WTC11 (cell line): ENCODE results near the gene ZNF385A. TPM values are rescaled to one million over a fixed set of nuclear protein-coding genes. Genes with fewer than 3 reads are reported as not detected.

Experiments
- ATAC-seq: fragments of 200-7000 bp; cut with Tn5 transposase; 2 replicates; pipeline ENCODE4 v1.10.0; 2021; ENCODE audit warnings: mild to moderate bottlenecking, moderate library complexity
- CTCF ChIA-PET: fragments of 300-600 bp; sonication (Branson Sonifier 250); formaldehyde crosslinking; loops from one replicate; lab custom pipeline; 2021; ENCODE audit warnings: antibody characterized with exemption; lab: Charles Lee
- POLR2A ChIA-PET: fragments of 350-600 bp; sonication (Branson Sonifier 250); formaldehyde crosslinking; loops from one replicate; lab custom pipeline; 2021; ENCODE audit warnings: antibody characterized with exemption; lab: Charles Lee
- DNase-seq: peaks from one replicate; pipeline ENCODE4 v3.0.0; 2021; ENCODE audit warnings: low spot score
- H3K27ac Mint-ChIP-seq: 2 replicates; pipeline ENCODE4 v1.8.0; 2021; ENCODE audit warnings: mixed read lengths
- H3K27me3 Mint-ChIP-seq: 2 replicates; pipeline ENCODE4 v1.8.0; 2021; ENCODE audit warnings: low read depth, mild to moderate bottlenecking, moderate library complexity, mixed read lengths
- H3K36me3 Mint-ChIP-seq: 2 replicates; pipeline ENCODE4 v1.8.0; 2021; ENCODE audit warnings: mixed read lengths
- H3K4me1 Mint-ChIP-seq: 2 replicates; pipeline ENCODE4 v1.8.0; 2022; ENCODE audit warnings: mixed read lengths
- H3K4me3 Mint-ChIP-seq: 2 replicates; pipeline ENCODE4 v1.8.0; 2021; ENCODE audit warnings: mild to moderate bottlenecking, moderate library complexity, mixed read lengths
- H3K9me3 Mint-ChIP-seq: 2 replicates; pipeline ENCODE4 v1.8.0; 2021; ENCODE audit warnings: mixed read lengths
- ATF1 ChIP-seq: sonication (generic); formaldehyde crosslinking; IDR thresholded peaks from 2 replicates; pipeline ENCODE4 v1.8.1; 2023; ENCODE audit warnings: mild to moderate bottlenecking, moderate library complexity, missing genetic modification reagents
- ATF6 ChIP-seq: sonication (generic); formaldehyde crosslinking; IDR thresholded peaks from 2 replicates; pipeline ENCODE4 v1.8.1; 2023; ENCODE audit warnings: mild to moderate bottlenecking, missing genetic modification reagents
- ERG ChIP-seq: fragments of 250-450 bp; sonication (Bioruptor Pico); IDR thresholded peaks from 2 replicates; pipeline ENCODE4 v1.8.0; 2021; ENCODE audit warnings: mild to moderate bottlenecking
- ETV6 ChIP-seq: sonication (generic); formaldehyde crosslinking; IDR thresholded peaks from 2 replicates; pipeline ENCODE4 v1.8.1; 2022; ENCODE audit warnings: mild to moderate bottlenecking, missing genetic modification reagents
- FOXJ3 ChIP-seq: sonication (generic); formaldehyde crosslinking; IDR thresholded peaks from 2 replicates; pipeline ENCODE4 v1.9.0; 2021; ENCODE audit warnings: missing genetic modification reagents, mild to moderate bottlenecking, borderline replicate concordance
- FOXK1 ChIP-seq: sonication (generic); formaldehyde crosslinking; IDR thresholded peaks from 2 replicates; pipeline ENCODE4 v1.8.0; 2022; ENCODE audit warnings: mild to moderate bottlenecking, moderate library complexity, missing genetic modification reagents
- HMGXB4 ChIP-seq: sonication (generic); formaldehyde crosslinking; IDR thresholded peaks from 2 replicates; pipeline ENCODE4 v1.8.1; 2023; ENCODE audit warnings: mild to moderate bottlenecking, moderate library complexity, missing genetic modification reagents
- NFE2L1 ChIP-seq: sonication (generic); formaldehyde crosslinking; IDR thresholded peaks from 2 replicates; pipeline ENCODE4 v1.8.1; 2023; ENCODE audit warnings: missing genetic modification reagents
- NR1H2 ChIP-seq: sonication (generic); formaldehyde crosslinking; IDR thresholded peaks from 2 replicates; pipeline ENCODE4 v1.9.0; 2021; ENCODE audit warnings: mild to moderate bottlenecking, moderate library complexity, missing genetic modification reagents
- PRRX2 ChIP-seq: fragments of 250-450 bp; sonication (Bioruptor Pico); IDR thresholded peaks from 2 replicates; pipeline ENCODE4 v1.8.0; 2021; ENCODE audit warnings: mild to moderate bottlenecking
- SOX15 ChIP-seq: fragments of 250-450 bp; sonication (Bioruptor Pico); IDR thresholded peaks from 2 replicates; pipeline ENCODE4 v1.9.0; 2021; ENCODE audit warnings: mild to moderate bottlenecking
- SP1 ChIP-seq: sonication (generic); formaldehyde crosslinking; conservative IDR thresholded peaks from 2 replicates; pipeline ENCODE4 v1.8.1; 2022; ENCODE audit warnings: missing genetic modification reagents
- ZNF281 ChIP-seq: sonication (generic); formaldehyde crosslinking; IDR thresholded peaks from 2 replicates; pipeline ENCODE4 v1.8.0; 2023; ENCODE audit warnings: mild to moderate bottlenecking, missing genetic modification reagents
- ZNF423 ChIP-seq: fragments of 250-450 bp; sonication (Bioruptor Pico); IDR thresholded peaks from 2 replicates; pipeline ENCODE4 v2.1.2; 2022; ENCODE audit warnings: mild to moderate bottlenecking, moderate library complexity
- ZNF512 ChIP-seq: sonication (generic); formaldehyde crosslinking; IDR thresholded peaks from 2 replicates; pipeline ENCODE4 v1.8.1; 2022; ENCODE audit warnings: missing genetic modification reagents, borderline replicate concordance
- total RNA-seq: library from RNA; stranded (reverse); gene quantifications from 3 replicates; pipeline ENCODE4 v1.2.3, GENCODE V29; 2021
- TF ChIP-seq, protein P1 (sequence below): sonication (generic); formaldehyde crosslinking; IDR thresholded peaks from 2 replicates; pipeline ENCODE4 v1.8.0; 2022; ENCODE audit warnings: mild to moderate bottlenecking, missing genetic modification reagents
- TF ChIP-seq, protein P2 (sequence below): fragments of 200-600 bp; IDR thresholded peaks from 2 replicates; pipeline ENCODE4 v1.8.0; 2022; ENCODE audit warnings: antibody characterized with exemption

The ZNF385A gene
- total RNA-seq, 1 experiment from 2014 or later: 23.5 TPM

- H3K27me3 Mint-ChIP-seq: no peaks in the 10 kb centered on the region
- TF ChIP-seq ATF6 (CRISPR knock-in tag): no peak
- TF ChIP-seq ZNF512 (CRISPR knock-in tag): no peak
- no peak for TF ChIP-seq SOX15 (CRISPR knock-in tag)
- no peak for TF ChIP-seq ZNF281
- no peak for TF ChIP-seq ZNF423 (CRISPR knock-in tag)
- TF ChIP-seq PRRX2: no peak
- no peak for TF ChIP-seq NFE2L1 (CRISPR knock-in tag)
- TF ChIP-seq, all 79 proteins: peak for 0
- Mint-ChIP-seq H3K27ac (0 out of 2 replicates have a peak overlapping the region, but pooled peaks have one; percentile 14), H3K9me3 (no peaks in the 10 kb centered on the region), H3K4me3 (no peak overlapping the region), H3K36me3 (peaks cover 9% of the 10 kb centered on the region), H3K4me1 (peaks cover 57% of the 10 kb centered on the region)
- DNase-seq (no peak), ATAC-seq (no peak)
- POLR2A ChIA-PET: no interaction called here
- CTCF ChIA-PET: interaction anchor here (1.0 to 2.7 kb wide), 4 partner anchors 12 to 58 kb away, joined by 3 to 19 read pairs (median 4); partner anchors contain the start of gene COPZ1
Measured at GRCh38 chr12:54383041-54383609, 1.4 kb downstream of the ZNF385A start.

- H3K27me3 Mint-ChIP-seq: peaks cover 10% of the 10 kb centered on the region
- no peak for ATAC-seq
- DNase-seq: no peak
- no peak overlapping the region for H3K4me3 Mint-ChIP-seq
- H3K4me1 Mint-ChIP-seq: peaks cover 38% of the 10 kb centered on the region
- CTCF ChIA-PET: interaction anchor here (1.1 to 4.3 kb wide), 9 partner anchors 10 to 59 kb away, joined by 4 to 167 read pairs (median 26); no protein-coding TSS in a partner anchor
- H3K9me3 Mint-ChIP-seq: no peaks in the 10 kb centered on the region
- H3K36me3 Mint-ChIP-seq: peaks cover 11% of the 10 kb centered on the region
- no peak for TF ChIP-seq FOXJ3 (CRISPR knock-in tag)
- no peak overlapping the region for H3K27ac Mint-ChIP-seq
- POLR2A ChIA-PET: no interaction called here
Measured at GRCh38 chr12:54381136-54381535, 3.4 kb downstream of the ZNF385A start.

GRCh38 chr12:54379398-54380201, 4.9 kb downstream of the ZNF385A start:
- Mint-ChIP-seq H3K27me3 (peaks cover 10% of the 10 kb centered on the region), H3K27ac (peak overlapping the region; percentile 88; the same call in 1 of the 2 replicates), H3K9me3 (no peaks in the 10 kb centered on the region), H3K4me3 (peak overlapping the region; percentile 72), H3K4me1 (peaks cover 24% of the 10 kb centered on the region), H3K36me3 (peaks cover 11% of the 10 kb centered on the region)
- DNase-seq: peak; percentile 98
- CTCF ChIA-PET: interaction anchor here (0.6 to 4.3 kb wide), 68 partner anchors 8 to 1191 kb away, joined by 3 to 167 read pairs (median 5); partner anchors contain the start of genes CBX5, COPZ1, HNRNPA1 and HOXC5
- POLR2A ChIA-PET: interaction anchor here (1.1 to 1.8 kb wide), 6 partner anchors 12 to 100 kb away, joined by 3 to 10 read pairs (median 4); partner anchors contain the start of genes CBX5 and HNRNPA1
- ATAC-seq: peak; percentile 82
- TF ChIP-seq ETV6 (CRISPR knock-in tag) (peak; percentile 78), ATF1 (no peak), SP1 (CRISPR knock-in tag) (peak; percentile 52; the same call in 1 of the 2 replicates), NR1H2 (CRISPR knock-in tag) (no peak), ERG (CRISPR knock-in tag) (peak; percentile 68; the same call in 1 of the 2 replicates), FOXK1 (CRISPR knock-in tag) (no peak), HMGXB4 (CRISPR knock-in tag) (peak; percentile 87; the same call in 1 of the 2 replicates)
- TF ChIP-seq, protein P1, sequence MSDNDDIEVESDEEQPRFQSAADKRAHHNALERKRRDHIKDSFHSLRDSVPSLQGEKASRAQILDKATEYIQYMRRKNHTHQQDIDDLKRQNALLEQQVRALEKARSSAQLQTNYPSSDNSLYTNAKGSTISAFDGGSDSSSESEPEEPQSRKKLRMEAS (CRISPR knock-in tag): 0 out of 2 replicates have a peak, but pooled peaks have one; percentile 14
- TF ChIP-seq, protein P2, sequence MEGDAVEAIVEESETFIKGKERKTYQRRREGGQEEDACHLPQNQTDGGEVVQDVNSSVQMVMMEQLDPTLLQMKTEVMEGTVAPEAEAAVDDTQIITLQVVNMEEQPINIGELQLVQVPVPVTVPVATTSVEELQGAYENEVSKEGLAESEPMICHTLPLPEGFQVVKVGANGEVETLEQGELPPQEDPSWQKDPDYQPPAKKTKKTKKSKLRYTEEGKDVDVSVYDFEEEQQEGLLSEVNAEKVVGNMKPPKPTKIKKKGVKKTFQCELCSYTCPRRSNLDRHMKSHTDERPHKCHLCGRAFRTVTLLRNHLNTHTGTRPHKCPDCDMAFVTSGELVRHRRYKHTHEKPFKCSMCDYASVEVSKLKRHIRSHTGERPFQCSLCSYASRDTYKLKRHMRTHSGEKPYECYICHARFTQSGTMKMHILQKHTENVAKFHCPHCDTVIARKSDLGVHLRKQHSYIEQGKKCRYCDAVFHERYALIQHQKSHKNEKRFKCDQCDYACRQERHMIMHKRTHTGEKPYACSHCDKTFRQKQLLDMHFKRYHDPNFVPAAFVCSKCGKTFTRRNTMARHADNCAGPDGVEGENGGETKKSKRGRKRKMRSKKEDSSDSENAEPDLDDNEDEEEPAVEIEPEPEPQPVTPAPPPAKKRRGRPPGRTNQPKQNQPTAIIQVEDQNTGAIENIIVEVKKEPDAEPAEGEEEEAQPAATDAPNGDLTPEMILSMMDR: peak; percentile 98
